ENCODE data around the gene KIF5A.

KIF5A gene

GRCh38 chr12:57605811-57606311 is 56.0 kb downstream of the KIF5A start:
- no peak for DNase-seq (ENCODE audit: low read depth in 1 of 2, low spot score in 1 of 2)
- TF ChIP-seq JUND (IDR thresholded peaks at IDR 0.05; ENCODE audit: low read depth), result no peak
- in situ Hi-C loops (cut with HindIII; ENCODE audit: low pct_unique_long_range_greater_than_20kb, low sequenced_read_pairs), result no loop called here

- TF ChIP-seq JUND (IDR thresholded peaks at IDR 0.05; ENCODE audit: low read depth), result no peak
- in situ Hi-C loops (cut with HindIII; ENCODE audit: low pct_unique_long_range_greater_than_20kb, low sequenced_read_pairs), result no loop called here
- DNase-seq (ENCODE audit: low read depth in 1 of 2, low spot score in 1 of 2), result no peak
Measured at GRCh38 chr12:57606399-57606798, 56.6 kb downstream of the KIF5A start.

GRCh38 chr12:57606821-57607220 is 57.0 kb downstream of the KIF5A start:
- no peak for DNase-seq (ENCODE audit: low read depth in 1 of 2, low spot score in 1 of 2)
- in situ Hi-C loops (cut with HindIII; ENCODE audit: low pct_unique_long_range_greater_than_20kb, low sequenced_read_pairs), result no loop called here
- TF ChIP-seq JUND (IDR thresholded peaks at IDR 0.05; ENCODE audit: low read depth), result no peak

- in situ Hi-C loops (cut with HindIII; ENCODE audit: low pct_unique_long_range_greater_than_20kb, low sequenced_read_pairs), result no loop called here
- TF ChIP-seq JUND (IDR thresholded peaks at IDR 0.05; ENCODE audit: low read depth), result no peak
- no peak for DNase-seq (ENCODE audit: low read depth in 1 of 2, low spot score in 1 of 2)
Measured at GRCh38 chr12:57607958-57608663, 58.3 kb downstream of the KIF5A start.

- no peak for TF ChIP-seq JUND (IDR thresholded peaks at IDR 0.05; ENCODE audit: low read depth)
- no peak for DNase-seq (ENCODE audit: low read depth in 1 of 2, low spot score in 1 of 2)
- in situ Hi-C loops (cut with HindIII; ENCODE audit: low pct_unique_long_range_greater_than_20kb, low sequenced_read_pairs), result no loop called here
Measured at GRCh38 chr12:57609101-57609780, 59.4 kb downstream of the KIF5A start.

- in situ Hi-C loops (cut with HindIII; ENCODE audit: low pct_unique_long_range_greater_than_20kb, low sequenced_read_pairs), result no loop called here
- DNase-seq (ENCODE audit: low read depth in 1 of 2, low spot score in 1 of 2), result no peak
- no peak for TF ChIP-seq JUND (IDR thresholded peaks at IDR 0.05; ENCODE audit: low read depth)
Measured at GRCh38 chr12:57609781-57610553, 60.1 kb downstream of the KIF5A start.

GRCh38 chr12:57610554-57611107 is 60.8 kb downstream of the KIF5A start:
- TF ChIP-seq JUND (IDR thresholded peaks at IDR 0.05; ENCODE audit: low read depth), result no peak

GRCh38 chr12:57611108-57611826 is 61.4 kb downstream of the KIF5A start, which contains the start of gene ARHGEF25:
Gene ARHGEF25 (plus strand): TSS chr12:57611435. CDS start chr12:57611895, 460 bp downstream.
- DNase-seq (ENCODE audit: low read depth in 1 of 2, low spot score in 1 of 2), result peak; percentile 45 to 74
- in situ Hi-C loops (cut with HindIII; ENCODE audit: low pct_unique_long_range_greater_than_20kb, low sequenced_read_pairs), result no loop called here
- no peak for TF ChIP-seq JUND (IDR thresholded peaks at IDR 0.05; ENCODE audit: low read depth)

More at GRCh38 chr12:57610554-57611107, 60.8 kb downstream of the KIF5A start:
- no peak for DNase-seq (ENCODE audit: low read depth in 1 of 2, low spot score in 1 of 2)
- in situ Hi-C loops (cut with HindIII; ENCODE audit: low pct_unique_long_range_greater_than_20kb, low sequenced_read_pairs), result no loop called here

- DNase-seq (ENCODE audit: low read depth in 1 of 2, low spot score in 1 of 2), result no peak
- no peak for TF ChIP-seq JUND (IDR thresholded peaks at IDR 0.05; ENCODE audit: low read depth)
- in situ Hi-C loops (cut with HindIII; ENCODE audit: low pct_unique_long_range_greater_than_20kb, low sequenced_read_pairs), result no loop called here
Measured at GRCh38 chr12:57611827-57612710, 62.2 kb downstream of the KIF5A start.

GRCh38 chr12:57612711-57613426 is 63.0 kb downstream of the KIF5A start:
- TF ChIP-seq JUND (IDR thresholded peaks at IDR 0.05; ENCODE audit: low read depth), result no peak
- no peak for DNase-seq (ENCODE audit: low read depth in 1 of 2, low spot score in 1 of 2)
- in situ Hi-C loops (cut with HindIII; ENCODE audit: low pct_unique_long_range_greater_than_20kb, low sequenced_read_pairs), result no loop called here

Measured in T47D (cell line).